Adrenal gland (tissue), 12 donors: ENCODE results near the gene KIF16B. TPM values are rescaled to one million over a fixed set of nuclear protein-coding genes. Genes with fewer than 3 reads are reported as not detected.
A peak's percentile ranks its signal among the peaks of the same experiment; 100 is the strongest.

Source experiments
- DNase-seq, 7 donors: peaks; one replicate each; pipeline ENCODE4 v3.0.0-alpha.2; 2019 to 2020
- H3K27ac ChIP-seq, 5 donors: fragments of 200-600 bp; sonication (generic) in 4 of 5; 1 replicate in 3 of 5; 2 replicates in 2 of 5; pipeline versions ENCODE4 v1.5.1 to v1.8.0; 2016 to 2020; ENCODE audit warnings: mild to moderate bottlenecking in 1 of 5
- H3K27me3 ChIP-seq: fragments of 200-600 bp; 2 replicates; pipeline ENCODE4 v1.8.0; 2021
- H3K36me3 ChIP-seq, 2 donors: fragments of 200-600 bp; replicated peaks in 1 of 2; 1 replicate in 1 of 2; 2 replicates in 1 of 2; pipeline versions ENCODE4 v1.5.1 to v1.8.0; 2018 to 2022
- H3K4me1 ChIP-seq, 2 donors: fragments of 200-600 bp; replicated peaks in 1 of 2; 1 replicate in 1 of 2; 2 replicates in 1 of 2; pipeline versions ENCODE4 v1.5.1 to v1.8.0; 2018 to 2021
- H3K4me3 ChIP-seq, 4 donors: fragments of 200-600 bp; sonication (generic) in 3 of 4; one replicate each; pipeline ENCODE4 v1.5.1; 2016 to 2018
- H3K9me3 ChIP-seq, 3 donors: fragments of 200-600 bp; sonication (generic) in 1 of 3; replicated peaks in 1 of 3; 1 replicate in 2 of 3; 2 replicates in 1 of 3; pipeline versions ENCODE4 v1.5.1 to v1.8.0; 2016 to 2021
- POLR2A ChIP-seq, 2 donors: fragments of 450-650 bp; IDR thresholded peaks; one replicate each; pipeline ENCODE4 v1.6.1; 2017; ENCODE audit warnings: antibody characterized with exemption in 2 of 2, mild to moderate bottlenecking in 2 of 2, moderate library complexity in 1 of 2
- WGBS, 4 donors: extraction: QIAGEN DNeasy Blood & Tissue Kit in 2 of 4; methylation state at CpG; one replicate each; pipeline versions ENCODE4 v1.1.5 to v1.1.7; 2013 to 2017; 5-methylcytosine and 5-hydroxymethylcytosine counted together
- intact Hi-C, 2 donors: fragments of 100-400 bp; cut with DNase I; formaldehyde crosslinking; loops; one replicate each; pipeline versions ENCODE4 v1.14.1 to v1.15.0; 2022 to 2023
- polyA plus RNA-seq, 3 donors: library from polyadenylated mRNA; stranded (reverse); fragments of 200-250 nt in 2 of 3; fragments of 350-450 nt in 1 of 3; fragmentation: Illumina TruSeq in 1 of 3; extraction: RNeasy Lipid Tissue Mini Kit (QIAGEN cat#74804) in 1 of 3; gene quantifications; one replicate each; pipeline ENCODE4 v1.2.3, GENCODE V29; 2013 to 2014
- total RNA-seq, 9 donors: library from RNA; depleted of rRNA in 4 of 9; stranded (reverse); fragments of >200 nt in 4 of 9; fragments of 120-200 nt in 1 of 9; fragmentation: NEBNext Ultra II Directional in 1 of 9; extraction: Animal tissue kit (Norgen Biotek cat#: 25700) in 1 of 9; gene quantifications; one replicate each; pipeline versions ENCODE4 v1.1.0 to v1.2.4, GENCODE V29; 2013 to 2023
- TF ChIP-seq, protein P1 (sequence below), 6 experiments: fragments of 450-650 bp in 4 of 6; fragments of 200-600 bp in 2 of 6; sonication (generic) in 1 of 6; IDR thresholded peaks; 1 replicate in 5 of 6; 2 replicates in 1 of 6; pipeline versions ENCODE4 v1.5.1 to v1.8.0; 2016 to 2021; ENCODE audit warnings: antibody characterized with exemption in 6 of 6, mild to moderate bottlenecking in 2 of 6, moderate library complexity in 1 of 6
- donor health status: healthy with polysubstance abuse.
- donor health status: Bipolar disorder and iron deficiency.
- donor health status: DM: yes; HTN: yes; CAD: no.
- donor health status: DM: no; HTN: no; CAD: no.
- donor health status: DM: no; HTN: no; CAD: no.
- donor health status: DM: yes; HTN: yes; CAD: no.

KIF16B gene
- total and polyA plus RNA-seq, 12 donors: 8.6 to 113 (median 36.1) TPM

DNA sequence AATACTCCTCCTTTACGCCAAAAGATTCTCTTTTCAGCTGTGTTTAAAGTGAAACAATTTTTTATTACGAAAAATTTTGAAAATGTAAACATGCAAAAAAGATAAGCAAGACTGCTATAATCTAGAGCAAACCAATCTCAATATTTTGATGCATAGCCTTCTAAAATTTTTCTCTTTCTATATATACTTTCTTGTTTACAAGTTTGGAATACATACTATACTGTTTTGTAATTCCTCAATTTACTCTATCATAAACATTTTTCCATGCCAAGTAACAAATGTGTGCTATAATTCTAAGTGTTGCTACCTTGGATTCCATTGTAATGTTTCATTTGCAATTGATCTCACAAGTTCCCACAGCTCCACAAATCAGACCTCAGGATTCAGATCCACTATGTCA is 43.1 kb upstream of the KIF16B start:
- Histone ChIP-seq H3K27ac (no peak overlapping the region), H3K4me1 (no peaks in the 10 kb centered on the region), H3K9me3 (no peaks in the 10 kb centered on the region), H3K36me3 (no peaks in the 10 kb centered on the region), H3K4me3 (no peak overlapping the region), H3K27me3 (no peaks in the 10 kb centered on the region)
- 86 to 94% (median 90%) methylated on average over 2 of the region's 2 CpGs for WGBS, 4 donors
- no peak for DNase-seq
- no peak for TF ChIP-seq POLR2A (IDR thresholded peaks at IDR 0.05)
- TF ChIP-seq, protein P1, sequence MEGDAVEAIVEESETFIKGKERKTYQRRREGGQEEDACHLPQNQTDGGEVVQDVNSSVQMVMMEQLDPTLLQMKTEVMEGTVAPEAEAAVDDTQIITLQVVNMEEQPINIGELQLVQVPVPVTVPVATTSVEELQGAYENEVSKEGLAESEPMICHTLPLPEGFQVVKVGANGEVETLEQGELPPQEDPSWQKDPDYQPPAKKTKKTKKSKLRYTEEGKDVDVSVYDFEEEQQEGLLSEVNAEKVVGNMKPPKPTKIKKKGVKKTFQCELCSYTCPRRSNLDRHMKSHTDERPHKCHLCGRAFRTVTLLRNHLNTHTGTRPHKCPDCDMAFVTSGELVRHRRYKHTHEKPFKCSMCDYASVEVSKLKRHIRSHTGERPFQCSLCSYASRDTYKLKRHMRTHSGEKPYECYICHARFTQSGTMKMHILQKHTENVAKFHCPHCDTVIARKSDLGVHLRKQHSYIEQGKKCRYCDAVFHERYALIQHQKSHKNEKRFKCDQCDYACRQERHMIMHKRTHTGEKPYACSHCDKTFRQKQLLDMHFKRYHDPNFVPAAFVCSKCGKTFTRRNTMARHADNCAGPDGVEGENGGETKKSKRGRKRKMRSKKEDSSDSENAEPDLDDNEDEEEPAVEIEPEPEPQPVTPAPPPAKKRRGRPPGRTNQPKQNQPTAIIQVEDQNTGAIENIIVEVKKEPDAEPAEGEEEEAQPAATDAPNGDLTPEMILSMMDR (IDR thresholded peaks at IDR 0.05): no peak
- intact Hi-C loops: no loop called here

DNA sequence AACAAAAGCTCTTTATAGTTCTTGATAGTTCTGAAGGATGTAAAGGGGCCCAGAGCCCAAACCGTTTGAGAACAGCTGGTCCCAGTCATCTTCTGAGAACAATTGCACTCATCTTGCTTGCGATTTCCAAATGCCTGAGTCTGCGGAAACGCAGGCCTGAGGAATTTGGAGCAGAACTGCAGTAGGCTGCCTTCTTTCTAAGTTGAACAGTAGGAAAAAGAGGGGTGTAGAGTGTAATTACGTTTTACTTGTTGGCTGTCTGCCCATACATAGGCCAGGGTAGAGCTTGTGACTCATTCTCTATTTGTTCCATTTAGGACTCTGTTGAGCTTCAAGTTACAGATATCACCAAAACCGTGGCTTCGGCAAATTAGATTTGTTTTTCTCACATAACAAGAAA is 42.0 kb upstream of the KIF16B start:
- H3K36me3 ChIP-seq: no peaks in the 10 kb centered on the region

DNA sequence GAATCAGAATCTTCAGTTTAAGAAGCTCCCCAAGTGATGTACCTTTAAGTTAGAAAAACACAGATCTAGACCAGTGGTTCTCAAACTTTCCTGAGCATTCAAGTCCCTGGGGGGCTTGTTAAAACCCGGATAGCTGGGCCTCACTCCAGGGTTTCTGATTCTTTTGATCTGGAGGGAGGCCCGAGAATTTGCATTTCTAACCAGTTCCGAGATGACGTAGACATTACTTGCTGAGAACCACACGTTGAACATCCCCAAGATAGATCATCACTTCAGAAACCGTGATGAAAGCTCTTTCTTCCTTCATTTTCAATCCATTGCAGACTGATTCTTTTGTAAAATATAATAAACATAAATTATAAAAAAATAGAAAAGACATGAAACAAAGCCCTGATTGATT is 40.7 kb upstream of the KIF16B start:
- Histone ChIP-seq H3K27ac (no peak overlapping the region), H3K4me3 (no peak overlapping the region), H3K36me3 (no peaks in the 10 kb centered on the region), H3K27me3 (no peaks in the 10 kb centered on the region), H3K9me3 (no peaks in the 10 kb centered on the region), H3K4me1 (no peaks in the 10 kb centered on the region)
- DNase-seq: no peak
- TF ChIP-seq, protein P1 (IDR thresholded peaks at IDR 0.05): no peak
- TF ChIP-seq POLR2A (IDR thresholded peaks at IDR 0.05): no peak
- intact Hi-C loops: no loop called here
- 64 to 86% (median 76%) methylated on average over 6 of the region's 6 CpGs for WGBS, 4 donors

More for the DNA sequence above, 42.0 kb upstream of the KIF16B start:
- intact Hi-C loops: no loop called here
- Histone ChIP-seq H3K9me3 (no peaks in the 10 kb centered on the region), H3K4me1 (no peaks in the 10 kb centered on the region), H3K27me3 (no peaks in the 10 kb centered on the region), H3K27ac (no peak overlapping the region), H3K4me3 (no peak overlapping the region)
- TF ChIP-seq POLR2A (IDR thresholded peaks at IDR 0.05): no peak
- TF ChIP-seq, protein P1 (IDR thresholded peaks at IDR 0.05): no peak
- 53 to 70% (median 58%) methylated on average over 7 of the region's 7 CpGs for WGBS, 4 donors
- DNase-seq: peak in 5 of 7 donors; percentile 11 to 54 (median 22)

DNA sequence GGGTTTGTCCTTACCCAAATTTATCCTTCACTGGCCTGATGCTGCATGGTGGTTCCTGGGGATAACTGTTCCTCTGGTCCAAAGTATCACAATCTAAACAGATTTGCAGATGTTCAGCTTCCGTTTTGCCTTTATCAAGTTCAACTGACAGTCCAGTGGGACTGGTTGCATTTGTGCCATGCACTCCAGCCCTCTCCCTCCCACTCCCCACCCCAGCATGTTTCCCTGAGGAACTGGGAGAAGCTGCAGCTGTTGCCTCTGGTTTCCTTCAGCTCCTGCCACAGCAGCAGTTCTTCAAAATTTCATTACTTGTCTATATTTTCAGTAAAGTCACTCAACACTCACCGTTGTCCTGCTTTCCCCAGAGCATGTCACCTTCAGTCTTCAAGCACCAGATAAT is 39.5 kb upstream of the KIF16B start:
- peaks cover 4 to 11% of the 10 kb centered on the region in 2 donors for H3K4me1 ChIP-seq
- DNase-seq: no peak
- TF ChIP-seq POLR2A (IDR thresholded peaks at IDR 0.05): no peak
- TF ChIP-seq, protein P1 (IDR thresholded peaks at IDR 0.05): no peak
- WGBS, 4 donors: 69 to 85% (median 70%) methylated on average over 2 of the region's 2 CpGs
- intact Hi-C loops: no loop called here
- no peak overlapping the region for H3K27ac ChIP-seq
- H3K9me3 ChIP-seq: no peaks in the 10 kb centered on the region
- no peak overlapping the region for H3K4me3 ChIP-seq
- no peaks in the 10 kb centered on the region for H3K36me3 ChIP-seq
- H3K27me3 ChIP-seq: no peaks in the 10 kb centered on the region
